ENCODE results near the gene PTPN7.

- TF ChIP-seq CTCF (IDR thresholded peaks at IDR 0.05) (no peak), POLR2AphosphoS5 (IDR thresholded peaks at IDR 0.05; ENCODE audit: low read depth, low read length) (no peak), REST (IDR thresholded peaks at IDR 0.05; ENCODE audit: insufficient read depth in 1 of 2, low read depth in 2 of 2, low read length in 1 of 2) (no peak), TCF7L2 (IDR thresholded peaks at IDR 0.05; ENCODE audit: low read depth, low read length) (no peak)
Observed at GRCh38 chr1:202150602-202151001, 9.8 kb downstream of the PTPN7 start.

Measured in Panc1 (cell line).